ENCODE data around the gene GPR84. TPM values are rescaled to one million over a fixed set of nuclear protein-coding genes. Genes with fewer than 3 reads are reported as not detected.

The GPR84 gene
- total and polyA plus RNA-seq, 2 donors (not counting 1 experiment from before 2014, with no cell fraction given) = 0.16 TPM; not detected in 1

- ChIA-PET CTCF (interaction anchor here (0.7 to 7.8 kb wide), 6 partner anchors 8 to 147 kb away, joined by 3 to 42 read pairs (median 3); no protein-coding TSS in a partner anchor), POLR2A (interaction anchor here (0.5 kb wide), 1 partner anchor 9 kb away, joined by 8 read pairs; no protein-coding TSS in a partner anchor)
- ATAC-seq (ENCODE audit: low read depth) (no peak), DNase-seq (no peak)
- no peaks in the 10 kb centered on the region for H3K27me3 ChIP-seq (replicated peaks in 1 of 4; ENCODE audit: control extremely low read depth in 1 of 4, control insufficient read depth in 3 of 4, insufficient read depth in 4 of 4, low read length in 3 of 4)
- Mint-ChIP-seq H3K4me3 (no peak overlapping the region), H3K27me3 (no peaks in the 10 kb centered on the region), H3K9me3 (ENCODE audit: insufficient read depth) (no peaks in the 10 kb centered on the region), H3K4me1 (peaks cover 14% of the 10 kb centered on the region), H3K27ac (no peak overlapping the region)
- no peaks in the 10 kb centered on the region for H4K20me1 ChIP-seq (ENCODE audit: control insufficient read depth, insufficient read depth, low read length, poor library complexity, severe bottlenecking)
- peaks cover 18 to 20% of the 10 kb centered on the region in 2 donors for H3K4me1 ChIP-seq (ENCODE audit: control insufficient read depth in 2 of 2, insufficient read depth in 2 of 2, low read length in 2 of 2)
- H3K27ac ChIP-seq (ENCODE audit: low read length in 2 of 2) = no peak overlapping the region
- no peak for TF ChIP-seq EZH2 (IDR thresholded peaks at IDR 0.05; ENCODE audit: borderline replicate concordance, insufficient read depth, low read depth, low read length, poor library complexity, severe bottlenecking)
- TF ChIP-seq CTCF (IDR thresholded peaks at IDR 0.05) = no peak
- H2AFZ ChIP-seq (ENCODE audit: insufficient read depth, low read depth, low read length, poor library complexity, severe bottlenecking) = no peak overlapping the region
- H3K36me3 ChIP-seq (replicated peaks in 1 of 2; ENCODE audit: control extremely low read depth in 1 of 2, control insufficient read depth in 1 of 2, extremely low read depth in 1 of 2, insufficient read depth in 2 of 2, low read length in 1 of 2) = no peaks in the 10 kb centered on the region
- no peak overlapping the region for H3K4me2 ChIP-seq (replicated peaks; ENCODE audit: low read depth, low read length, poor library complexity, severe bottlenecking)
- 93% methylated on average over 8 of the region's 8 CpGs for WGBS (ENCODE audit: insufficient coverage)
- no peaks in the 10 kb centered on the region for H3K9me3 ChIP-seq (ENCODE audit: control extremely low read depth in 1 of 3, control insufficient read depth in 2 of 3, insufficient read depth in 1 of 3, low read length in 2 of 3)
- H3K9ac ChIP-seq (ENCODE audit: low read length) = no peak overlapping the region
- H3K4me3 ChIP-seq (ENCODE audit: control extremely low read depth in 1 of 5, extremely low read depth in 1 of 5, insufficient read depth in 1 of 5, low read depth in 2 of 5, low read length in 4 of 5) = no peak overlapping the region
- no peaks in the 10 kb centered on the region for H3K79me2 ChIP-seq (ENCODE audit: control insufficient read depth, insufficient read depth, low read length)
- intact Hi-C loops (cut with micrococcal nuclease) = loop anchor here (10.0 kb wide), 1 partner anchor 358 kb away; the partner anchor contains the start of genes HOXC8 and HOXC9
These were observed 1.2 kb downstream of the GPR84 start for GRCh38 chr12:54363047-54363446.

GRCh38 chr12:54360717-54361456 is 3.4 kb downstream of the GPR84 start:
- CTCF ChIA-PET = interaction anchor here (0.9 to 7.8 kb wide), 16 partner anchors 7 to 146 kb away, joined by 3 to 42 read pairs (median 5); partner anchors contain the start of genes COPZ1 and HNRNPA1
- no peak overlapping the region for H2AFZ ChIP-seq (ENCODE audit: insufficient read depth, low read depth, low read length, poor library complexity, severe bottlenecking)
- H3K27ac Mint-ChIP-seq = no peak overlapping the region

More at GRCh38 chr12:54360717-54361456, 3.4 kb downstream of the GPR84 start:
- no peaks in the 10 kb centered on the region for H3K27me3 ChIP-seq (replicated peaks in 1 of 4; ENCODE audit: control extremely low read depth in 1 of 4, control insufficient read depth in 3 of 4, insufficient read depth in 4 of 4, low read length in 3 of 4)
- H3K27ac ChIP-seq (ENCODE audit: low read length in 2 of 2) = no peak overlapping the region
- peaks cover 14% of the 10 kb centered on the region for H3K4me1 Mint-ChIP-seq
- peak; percentile 52 for DNase-seq
- no peaks in the 10 kb centered on the region for H3K9me3 ChIP-seq (ENCODE audit: control extremely low read depth in 1 of 3, control insufficient read depth in 2 of 3, insufficient read depth in 1 of 3, low read length in 2 of 3)
- no peak overlapping the region for H3K4me2 ChIP-seq (replicated peaks; ENCODE audit: low read depth, low read length, poor library complexity, severe bottlenecking)
- no peak for ATAC-seq (ENCODE audit: low read depth)
- TF ChIP-seq CTCF (IDR thresholded peaks at IDR 0.05) (peak; percentile 61), EZH2 (IDR thresholded peaks at IDR 0.05; ENCODE audit: borderline replicate concordance, insufficient read depth, low read depth, low read length, poor library complexity, severe bottlenecking) (no peak)
- no peak overlapping the region for H3K9ac ChIP-seq (ENCODE audit: low read length)
- no peaks in the 10 kb centered on the region for H3K27me3 Mint-ChIP-seq
- peaks cover 18 to 22% of the 10 kb centered on the region in 2 donors for H3K4me1 ChIP-seq (ENCODE audit: control insufficient read depth in 2 of 2, insufficient read depth in 2 of 2, low read length in 2 of 2)
- H3K4me3 Mint-ChIP-seq = peak overlapping the region; percentile 66
- WGBS (ENCODE audit: insufficient coverage) = 45% methylated on average over 4 of the region's 16 CpGs
- H3K4me3 ChIP-seq (ENCODE audit: control extremely low read depth in 1 of 5, extremely low read depth in 1 of 5, insufficient read depth in 1 of 5, low read depth in 2 of 5, low read length in 4 of 5) = no peak overlapping the region
- no peaks in the 10 kb centered on the region for H3K36me3 ChIP-seq (replicated peaks in 1 of 2; ENCODE audit: control extremely low read depth in 1 of 2, control insufficient read depth in 1 of 2, extremely low read depth in 1 of 2, insufficient read depth in 2 of 2, low read length in 1 of 2)
- H4K20me1 ChIP-seq (ENCODE audit: control insufficient read depth, insufficient read depth, low read length, poor library complexity, severe bottlenecking) = no peaks in the 10 kb centered on the region
- H3K9me3 Mint-ChIP-seq (ENCODE audit: insufficient read depth) = no peaks in the 10 kb centered on the region
- POLR2A ChIA-PET = interaction anchor here (0.9 kb wide), 1 partner anchor 10 kb away, joined by 4 read pairs; no protein-coding TSS in a partner anchor
- intact Hi-C loops (cut with micrococcal nuclease) = loop anchor here (2.0 to 10.0 kb wide), 2 partner anchors 66 to 356 kb away; partner anchors contain the start of genes HOXC8 and HOXC9
- no peaks in the 10 kb centered on the region for H3K79me2 ChIP-seq (ENCODE audit: control insufficient read depth, insufficient read depth, low read length)
